GM18861 (cell line): ENCODE data around the gene GOT2.
"Not testable (repeated sequence)": the region's sequence is repeated elsewhere in the genome, so short reads cannot be mapped to it uniquely, and the experiment has no call there.

ENCODE experiments used
- ATAC-seq: cut with Tn5 transposase; IDR thresholded peaks from one replicate; pipeline ENCODE4 v1.9.1; 2021; ENCODE audit not compliant: unreplicated experiment

GOT2 gene

DNA sequence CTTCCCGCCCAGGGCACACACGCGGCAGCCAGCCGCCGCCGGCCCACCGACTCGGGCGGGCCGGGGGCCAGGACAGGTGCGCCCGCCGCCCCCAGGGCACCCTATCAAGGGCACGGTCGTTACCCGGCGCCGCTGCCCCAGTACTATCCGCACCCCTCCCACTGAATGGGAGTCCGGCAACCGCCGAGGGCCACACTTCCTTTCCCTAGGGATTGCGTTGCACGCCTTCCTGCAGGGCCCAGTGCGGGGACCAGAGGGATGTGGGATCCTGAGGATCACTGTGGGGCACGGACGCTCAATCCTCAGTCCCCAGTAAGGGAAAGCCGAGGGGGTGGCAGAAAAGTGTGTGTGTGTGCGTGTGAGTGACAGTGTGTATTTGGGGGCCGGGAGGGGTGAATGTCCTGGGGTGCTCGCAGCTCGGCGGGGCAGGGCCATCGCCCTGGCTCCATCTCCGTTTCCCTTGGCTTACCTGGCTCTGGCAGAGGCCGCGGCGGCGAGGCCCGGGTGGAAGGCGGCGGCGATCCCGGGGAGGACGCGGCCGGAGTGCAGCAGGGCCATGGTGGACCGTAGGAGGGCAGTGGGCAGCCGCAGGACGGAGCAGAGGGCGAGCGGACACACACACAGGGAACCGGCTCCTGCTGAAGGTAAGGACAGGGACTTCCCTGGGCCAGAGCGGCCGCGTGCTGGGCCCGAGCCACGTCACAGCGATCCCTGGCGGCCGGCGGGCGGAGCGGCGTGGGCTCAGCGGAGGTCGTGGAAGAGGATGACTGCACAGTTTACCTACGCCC, at the start of gene GOT2:
GOT2 (minus strand) TSS at position 646 of the 788 bp plus-strand sequence; CDS start at position 558, 88 bp downstream.
- peak; percentile 91 for ATAC-seq

- not testable (repeated sequence) for ATAC-seq
These were observed 45.2 kb upstream of the GOT2 start for GRCh38 chr16:58779291-58779690.

DNA sequence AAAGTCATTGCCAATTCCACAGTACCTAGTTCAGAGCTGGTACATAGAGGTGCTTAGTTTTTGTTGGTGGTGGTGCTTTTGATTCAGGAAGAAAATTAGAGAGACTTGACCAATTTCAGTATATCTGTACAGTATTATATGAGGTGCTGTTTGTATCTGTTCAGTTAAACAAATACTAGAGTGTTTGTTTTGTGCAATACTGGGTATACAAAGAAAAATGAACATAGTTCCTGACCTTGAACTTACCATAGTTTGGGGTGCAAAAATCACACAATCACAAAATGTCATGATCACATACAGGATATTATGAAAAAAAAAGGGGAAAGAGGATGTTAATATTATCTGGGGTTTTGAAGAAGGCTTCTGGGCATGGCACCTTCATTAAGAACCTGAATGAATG, 39.8 kb upstream of the GOT2 start:
- ATAC-seq = no peak

GRCh38 chr16:58768145-58768544, 34.0 kb upstream of the GOT2 start:
- no peak for ATAC-seq

DNA sequence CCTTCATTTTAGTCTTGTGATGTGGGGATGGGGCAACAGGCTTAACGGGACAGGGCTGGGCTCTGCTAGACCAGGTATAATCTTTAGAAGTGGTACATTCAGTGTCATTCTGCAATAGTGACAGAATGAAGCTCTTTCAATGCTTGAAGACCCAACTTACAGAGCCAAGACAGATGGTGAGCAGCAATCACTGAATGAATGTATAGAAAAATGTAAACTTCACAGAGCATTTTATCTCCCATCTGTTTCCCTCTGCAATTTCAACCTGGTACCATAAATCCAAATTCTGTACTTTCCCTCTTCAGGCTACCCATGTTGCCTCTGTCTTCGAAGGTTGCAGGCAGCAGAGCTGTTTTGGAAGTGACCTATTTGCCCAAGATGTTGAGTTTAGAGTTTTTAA, 33.5 kb upstream of the GOT2 start:
- no peak for ATAC-seq

DNA sequence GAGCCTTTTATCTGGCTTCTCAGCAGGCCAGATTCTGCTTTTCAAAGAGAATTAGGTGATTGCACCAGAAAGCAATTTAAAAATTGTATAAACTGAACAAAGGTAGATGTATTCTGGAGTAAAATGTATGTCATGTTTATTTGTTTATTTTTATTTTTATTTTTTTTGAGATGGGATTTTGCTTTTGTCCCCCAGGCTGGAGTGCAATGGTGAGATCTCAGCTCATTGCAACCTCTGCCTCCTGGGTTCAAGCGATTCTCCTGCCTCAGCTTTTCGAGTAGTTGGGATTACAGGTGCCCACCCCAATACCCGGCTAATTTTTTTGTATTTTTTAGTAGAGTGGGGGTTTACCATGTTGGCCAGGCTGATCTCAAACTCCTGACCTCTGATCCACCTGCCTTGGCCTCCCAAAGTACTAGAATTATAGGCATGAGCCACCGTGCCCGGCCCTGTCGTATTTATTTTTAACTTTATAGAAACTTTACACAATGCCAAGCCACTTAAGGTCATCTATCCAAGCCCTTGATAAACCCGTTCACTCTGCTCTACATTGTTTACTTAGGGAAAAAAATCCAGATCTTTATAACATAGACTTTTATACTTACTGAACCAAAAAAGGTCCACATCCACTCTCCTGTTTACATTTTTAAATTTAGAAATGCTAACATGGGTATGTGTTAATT, 22.7 kb upstream of the GOT2 start:
- no peak for ATAC-seq

- ATAC-seq = peak; percentile 98
These were observed 22.0 kb upstream of the GOT2 start for GRCh38 chr16:58755989-58756649.

DNA sequence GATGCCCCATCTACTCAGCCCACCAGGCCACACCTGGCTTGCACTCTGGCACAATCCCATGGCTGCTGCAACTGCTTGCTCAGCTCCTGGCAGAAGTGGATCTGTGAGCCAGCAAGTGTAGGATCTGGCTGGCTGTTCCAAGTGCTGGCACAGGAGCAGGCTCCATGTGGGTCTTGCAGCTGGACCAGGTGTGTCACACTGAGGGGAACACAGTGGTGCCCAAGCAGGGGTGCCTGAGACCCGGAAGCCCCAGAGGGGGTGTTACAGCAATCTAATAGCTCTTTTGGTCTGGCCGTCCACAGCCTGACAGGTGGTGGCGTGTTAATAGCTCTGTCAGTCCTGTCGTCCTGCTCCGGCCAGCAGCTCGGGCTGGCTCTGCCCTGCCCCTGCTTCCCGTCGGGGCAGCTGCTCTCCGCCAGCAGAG, 19.6 kb upstream of the GOT2 start:
- no peak for ATAC-seq

GRCh38 chr16:58744497-58744896, 10.4 kb upstream of the GOT2 start:
- ATAC-seq = no peak

- no peak for ATAC-seq
These were observed 7.9 kb upstream of the GOT2 start for GRCh38 chr16:58741976-58742375.

DNA sequence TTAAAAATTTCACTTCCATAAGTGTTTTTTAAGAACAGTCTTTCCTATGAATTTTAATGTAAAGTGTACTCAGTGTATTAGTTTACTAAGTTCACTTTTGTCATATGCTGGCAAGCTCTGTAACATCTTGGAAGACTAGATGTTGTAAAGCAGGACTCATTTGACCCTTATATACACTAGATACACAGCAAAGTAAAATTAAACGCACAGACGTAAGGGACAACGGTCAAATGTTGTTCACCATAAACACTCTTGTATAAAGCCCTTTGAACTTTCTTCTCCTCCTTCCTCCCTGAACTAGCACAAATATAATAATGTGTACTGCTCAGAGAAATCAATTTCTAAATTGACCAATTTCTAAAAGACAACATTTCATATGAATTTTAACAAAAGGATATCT, 7.0 kb upstream of the GOT2 start:
- ATAC-seq = no peak

GRCh38 chr16:58738672-58739296, 4.7 kb upstream of the GOT2 start:
- no peak for ATAC-seq

- ATAC-seq = not testable (repeated sequence)
These were observed 2.2 kb upstream of the GOT2 start for GRCh38 chr16:58736341-58736740.

GRCh38 chr16:58734459-58734787, 307 bp upstream of the GOT2 start:
- no peak for ATAC-seq

GRCh38 chr16:58733248-58733670, 857 bp downstream of the GOT2 start:
- no peak for ATAC-seq

DNA sequence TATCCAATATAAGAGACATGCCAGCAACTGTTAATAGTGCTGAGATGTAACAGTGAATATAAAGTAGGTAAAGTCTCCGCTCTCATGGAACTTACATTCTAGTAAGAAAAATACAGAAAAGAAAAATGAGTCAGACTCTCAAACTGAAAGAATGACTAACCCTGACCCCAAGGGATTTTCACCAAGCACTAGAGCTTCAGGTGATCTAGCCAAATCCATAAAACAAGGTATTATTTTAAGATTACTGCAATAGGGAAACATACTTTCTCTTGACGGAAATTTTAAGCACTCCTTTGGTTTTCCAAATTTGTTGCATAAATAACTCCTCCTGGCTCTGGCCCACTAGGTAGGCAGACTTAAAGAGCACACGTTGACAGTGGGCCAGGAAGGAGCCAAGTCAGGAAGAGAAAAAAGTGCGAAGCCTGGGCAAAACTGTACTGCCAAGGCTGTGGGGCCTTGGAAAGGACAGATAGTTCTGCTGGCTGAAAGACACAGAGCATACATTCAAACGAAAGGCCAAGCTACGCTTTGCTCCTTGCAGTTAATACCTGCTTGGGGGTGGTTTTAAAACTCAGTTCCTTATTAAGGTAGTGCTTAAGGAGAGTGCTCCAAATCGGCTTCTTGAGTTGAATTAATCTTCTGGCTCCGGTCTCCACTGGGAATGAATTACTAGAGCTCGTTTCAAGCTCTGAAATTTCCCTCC, 1.4 kb downstream of the GOT2 start:
- peak; percentile 46 for ATAC-seq

GRCh38 chr16:58730724-58731370, 3.3 kb downstream of the GOT2 start:
- ATAC-seq = no peak

GRCh38 chr16:58727796-58728568, 6.1 kb downstream of the GOT2 start:
- ATAC-seq = no peak

GRCh38 chr16:58727028-58727781, 6.9 kb downstream of the GOT2 start:
- ATAC-seq = no peak
